Transverse colon (tissue), 4 donors: ENCODE results near the gene BICRA.
A peak's percentile ranks its signal among the peaks of the same experiment; 100 is the strongest.

ENCODE experiments used
- CTCF ChIP-seq, 5 experiments: fragments of 200-600 bp in 3 of 5; fragments of 450-650 bp in 2 of 5; sonication (generic) in 3 of 5; IDR thresholded peaks; 1 replicate in 2 of 5; 2 replicates in 3 of 5; pipeline ENCODE4 v1.5.1; 2016 to 2017; ENCODE audit warnings: antibody characterized with exemption in 5 of 5, inconsistent platforms in 3 of 5, mild to moderate bottlenecking in 2 of 5, moderate library complexity in 1 of 5
- EP300 ChIP-seq: sonication (generic); formaldehyde crosslinking; IDR thresholded peaks from one replicate; pipeline ENCODE4 v1.6.1; 2017; ENCODE audit warnings: antibody characterized with exemption, low read depth
- POLR2A ChIP-seq: fragments of 450-650 bp; IDR thresholded peaks from one replicate; pipeline ENCODE4 v1.6.1; 2016; ENCODE audit warnings: antibody characterized with exemption, mild to moderate bottlenecking, moderate library complexity
- POLR2AphosphoS5 ChIP-seq, 3 donors: sonication (generic); formaldehyde crosslinking; IDR thresholded peaks; one replicate each; pipeline ENCODE4 v1.6.1; 2016; ENCODE audit warnings: antibody characterized with exemption in 3 of 3

GRCh38 chr19:47658431-47659348, 49.8 kb downstream of the BICRA start:
- no peak for TF ChIP-seq CTCF (IDR thresholded peaks at IDR 0.05)
- TF ChIP-seq POLR2AphosphoS5 (IDR thresholded peaks at IDR 0.05): peak in 2 of 3 donors; percentile 13 to 39
- TF ChIP-seq EP300: no peak
- TF ChIP-seq POLR2A: no peak
